ENCODE measurements around the gene FAM50A. TPM values are rescaled to one million over a fixed set of nuclear protein-coding genes. Genes with fewer than 3 reads are reported as not detected.

FAM50A gene
- total RNA-seq, 6 experiments from 2014 or later = 77.3 to 103 (median 86.9) TPM

GRCh38 chrX:154409222-154409871 lies 34.6 kb upstream of the FAM50A start, which contains the start of gene DNASE1L1:
TSS of gene DNASE1L1 (minus strand) at chrX:154409254. CDS start at chrX:154405568, 3,686 bp downstream.
- peak within 1 kb of the TSS; percentile 84 for H3K27ac Mint-ChIP-seq
- H3K36me3 Mint-ChIP-seq (ENCODE audit: low read depth) = peaks cover 5% of the 10 kb centered on the region
- TF ChIP-seq CTCF (IDR thresholded peaks at IDR 0.05) = no peak

GRCh38 chrX:154411981-154412340 lies 32.0 kb upstream of the FAM50A start:
- Mint-ChIP-seq H3K36me3 (ENCODE audit: low read depth) (peaks cover 5% of the 10 kb centered on the region), H3K4me1 (ENCODE audit: low read depth) (peaks cover 25% of the 10 kb centered on the region), H3K27ac (peak overlapping the region; percentile 63), H3K9me3 (no peaks in the 10 kb centered on the region), H3K4me3 (peak overlapping the region; percentile 81), H3K27me3 (ENCODE audit: insufficient read depth) (no peaks in the 10 kb centered on the region)
- DNase-seq = no peak
- no peak for TF ChIP-seq CTCF (IDR thresholded peaks at IDR 0.05)

More at GRCh38 chrX:154409222-154409871, 34.6 kb upstream of the FAM50A start, which contains the start of gene DNASE1L1:
- Mint-ChIP-seq H3K4me3 (peak within 1 kb of the TSS; percentile 90), H3K27me3 (ENCODE audit: insufficient read depth) (no peaks in the 10 kb centered on the region; the same call in 1 of the 2 replicates), H3K9me3 (no peaks in the 10 kb centered on the region), H3K4me1 (ENCODE audit: low read depth) (peaks cover 25% of the 10 kb centered on the region)
- peak; percentile 89 for DNase-seq

GRCh38 chrX:154412468-154412867 lies 31.5 kb upstream of the FAM50A start:
- DNase-seq = no peak
- Mint-ChIP-seq H3K36me3 (ENCODE audit: low read depth) (peaks cover 5% of the 10 kb centered on the region), H3K9me3 (no peaks in the 10 kb centered on the region), H3K27me3 (ENCODE audit: insufficient read depth) (no peaks in the 10 kb centered on the region), H3K27ac (peak overlapping the region; percentile 63), H3K4me3 (peak overlapping the region; percentile 81), H3K4me1 (ENCODE audit: low read depth) (peaks cover 25% of the 10 kb centered on the region)
- TF ChIP-seq CTCF (IDR thresholded peaks at IDR 0.05) = no peak

- H3K36me3 Mint-ChIP-seq (ENCODE audit: low read depth) = peaks cover 5% of the 10 kb centered on the region
- no peak for DNase-seq
- peaks cover 23% of the 10 kb centered on the region for H3K4me1 Mint-ChIP-seq (ENCODE audit: low read depth)
- no peaks in the 10 kb centered on the region for H3K27me3 Mint-ChIP-seq (ENCODE audit: insufficient read depth)
- H3K4me3 Mint-ChIP-seq = no peak overlapping the region
- no peak for TF ChIP-seq CTCF (IDR thresholded peaks at IDR 0.05)
- peak overlapping the region; percentile 63 for H3K27ac Mint-ChIP-seq
- no peaks in the 10 kb centered on the region for H3K9me3 Mint-ChIP-seq
Measured at GRCh38 chrX:154413142-154413541, 30.8 kb upstream of the FAM50A start.

GRCh38 chrX:154417157-154417556 lies 26.8 kb upstream of the FAM50A start:
- TF ChIP-seq CTCF (IDR thresholded peaks at IDR 0.05) = no peak
- no peak overlapping the region for H3K4me3 Mint-ChIP-seq
- DNase-seq = no peak
- H3K36me3 Mint-ChIP-seq (ENCODE audit: low read depth) = no peaks in the 10 kb centered on the region; the same call in 1 of the 2 replicates
- no peak overlapping the region for H3K27ac Mint-ChIP-seq
- H3K9me3 Mint-ChIP-seq = no peaks in the 10 kb centered on the region
- peaks cover 6% of the 10 kb centered on the region; the same call in 1 of the 2 replicates for H3K4me1 Mint-ChIP-seq (ENCODE audit: low read depth)
- no peaks in the 10 kb centered on the region for H3K27me3 Mint-ChIP-seq (ENCODE audit: insufficient read depth)

Measured in HFFc6 (cell line).